PC-9 (cell line): ENCODE measurements around the gene SH3GL1. TPM values are rescaled to one million over a fixed set of nuclear protein-coding genes. Genes with fewer than 3 reads are reported as not detected.

Source experiments
- BruUV-seq: library from RNA; stranded (reverse); fragments of 400-500 nt; replicated peaks from 2 replicates; lab custom pipeline; 2021; lab: Mats Ljungman, UMichigan
- CTCF ChIA-PET: fragments of 300-600 bp; sonication (Branson Sonifier 250); formaldehyde crosslinking; loops from one replicate; lab custom pipeline; 2022; ENCODE audit warnings: antibody characterized with exemption; lab: Charles Lee
- POLR2A ChIA-PET: fragments of 300-600 bp; sonication (Branson Sonifier 250); formaldehyde crosslinking; loops from one replicate; lab custom pipeline; 2022; ENCODE audit warnings: antibody characterized with exemption; ENCODE audit not compliant: unreplicated experiment; lab: Charles Lee
- DNase-seq, 2 experiments: peaks; one replicate each; pipeline versions ENCODE4 v3.0.0 to v3.0.0-alpha.2; 2015 to 2022; ENCODE audit warnings: mixed read lengths in 1 of 2
- H2AFZ ChIP-seq: fragments of 200-600 bp; sonication (generic); 2 replicates; pipeline ENCODE4 v1.8.1; 2017; ENCODE audit warnings: antibody characterized with exemption
- H3F3A ChIP-seq: fragments of 200-600 bp; sonication (generic); 2 replicates; pipeline ENCODE4 v1.8.1; 2017; ENCODE audit warnings: antibody characterized with exemption, mild to moderate bottlenecking, low read depth; ENCODE audit not compliant: insufficient read depth
- H3K27ac ChIP-seq: fragments of 200-600 bp; sonication (generic); 2 replicates; pipeline ENCODE4 v1.6.1; 2016; ENCODE audit warnings: mixed run types
- H3K27me3 ChIP-seq: fragments of 200-600 bp; sonication (generic); 2 replicates; pipeline ENCODE4 v1.6.1; 2016; ENCODE audit warnings: low read depth, mixed run types; ENCODE audit not compliant: insufficient read depth
- H3K36me3 ChIP-seq: fragments of 200-600 bp; sonication (generic); 2 replicates; pipeline ENCODE4 v1.6.1; 2016; ENCODE audit warnings: low read depth, mixed run types
- H3K4me1 ChIP-seq: fragments of 200-600 bp; sonication (generic); replicated peaks from 2 replicates; pipeline ENCODE4 v1.6.1; 2016; ENCODE audit warnings: mixed run types; ENCODE audit not compliant: insufficient read depth
- H3K4me2 ChIP-seq: fragments of 200-600 bp; sonication (generic); 2 replicates; pipeline ENCODE4 v1.6.1; 2017; ENCODE audit warnings: mixed run types
- H3K4me3 ChIP-seq: fragments of 200-600 bp; sonication (generic); 2 replicates; pipeline ENCODE4 v1.6.1; 2016; ENCODE audit warnings: mixed run types
- H3K79me2 ChIP-seq: fragments of 200-600 bp; sonication (generic); 2 replicates; pipeline ENCODE4 v1.6.1; 2017; ENCODE audit warnings: low read depth, mixed run types
- H3K9me2 ChIP-seq: fragments of 200-600 bp; sonication (generic); 2 replicates; pipeline ENCODE4 v1.8.1; 2017; ENCODE audit warnings: mild to moderate bottlenecking; ENCODE audit not compliant: insufficient read depth
- H3K9me3 ChIP-seq: fragments of 200-600 bp; sonication (generic); 2 replicates; pipeline ENCODE4 v1.8.1; 2016; ENCODE audit warnings: low read depth; ENCODE audit not compliant: insufficient read depth
- H4K20me1 ChIP-seq: fragments of 200-600 bp; sonication (generic); 2 replicates; pipeline ENCODE4 v1.8.1; 2017; ENCODE audit not compliant: insufficient read depth
- CTCF ChIP-seq: fragments of 200-600 bp; sonication (generic); conservative IDR thresholded peaks from 2 replicates; pipeline ENCODE4 v1.6.1; 2017; ENCODE audit warnings: mixed run types, antibody characterized with exemption, mild to moderate bottlenecking, moderate library complexity
- EZH2 ChIP-seq: fragments of 200-600 bp; sonication (generic); IDR thresholded peaks from 2 replicates; pipeline ENCODE4 v1.8.0; 2017; ENCODE audit warnings: antibody characterized with exemption, low read depth
- intact Hi-C: fragments of 100-400 bp; cut with micrococcal nuclease; formaldehyde crosslinking; loops from one replicate; pipeline ENCODE4 v1.10.0; 2022; ENCODE audit not compliant: unreplicated experiment
- total RNA-seq: library from RNA; stranded (reverse); gene quantifications from 2 replicates; pipeline ENCODE4 v1.2.3, GENCODE V29; 2021

Gene SH3GL1
- total RNA-seq, 1 experiment from 2014 or later = 49.2 TPM

- no peak overlapping the region for H3K27ac ChIP-seq
- H2AFZ ChIP-seq = no peak overlapping the region
- peaks cover 14% of the 10 kb centered on the region for H3K79me2 ChIP-seq
- DNase-seq = no peak
- H3K36me3 ChIP-seq = no peaks in the 10 kb centered on the region
- POLR2A ChIA-PET = no interaction called here
- H3K4me2 ChIP-seq = no peak overlapping the region
- H3K27me3 ChIP-seq = no peaks in the 10 kb centered on the region
- no peaks in the 10 kb centered on the region for H4K20me1 ChIP-seq
- H3K9me2 ChIP-seq = no peaks in the 10 kb centered on the region
- intact Hi-C loops = loop anchor here (10.0 kb wide), 1 partner anchor 353 kb away; the partner anchor contains the start of gene DPP9
- TF ChIP-seq CTCF = no peak
- no peak for TF ChIP-seq EZH2
- no peak overlapping the region for H3K4me3 ChIP-seq
- no peaks in the 10 kb centered on the region for H3K9me3 ChIP-seq
- no TSS peak for BruUV-seq
- H3K4me1 ChIP-seq = peaks cover 33% of the 10 kb centered on the region
- CTCF ChIA-PET = no interaction called here
- H3F3A ChIP-seq = peaks cover 24% of the 10 kb centered on the region
Measured at GRCh38 chr19:4371247-4372164, 28.8 kb downstream of the SH3GL1 start.

- no peak overlapping the region for H3K4me3 ChIP-seq
- H3K79me2 ChIP-seq = peaks cover 12% of the 10 kb centered on the region
- H3K9me2 ChIP-seq = no peaks in the 10 kb centered on the region
- BruUV-seq = no TSS peak
- no peak overlapping the region for H3K4me2 ChIP-seq
- no peak overlapping the region for H2AFZ ChIP-seq
- no peak for DNase-seq
- H3K27ac ChIP-seq = no peak overlapping the region
- H3K4me1 ChIP-seq = peaks cover 23% of the 10 kb centered on the region
- ChIA-PET POLR2A (interaction anchor here (0.5 kb wide), 1 partner anchor 27 kb away, joined by 6 read pairs; the partner anchor contains the start of gene MPND), CTCF (no interaction called here)
- intact Hi-C loops = loop anchor here (10.0 kb wide), 1 partner anchor 354 kb away; the partner anchor contains the start of gene DPP9
- peaks cover 14% of the 10 kb centered on the region for H3F3A ChIP-seq
- TF ChIP-seq EZH2 = no peak
- no peak for TF ChIP-seq CTCF
- no peaks in the 10 kb centered on the region for H4K20me1 ChIP-seq
- H3K36me3 ChIP-seq = no peaks in the 10 kb centered on the region
- no peaks in the 10 kb centered on the region for H3K27me3 ChIP-seq
- no peaks in the 10 kb centered on the region for H3K9me3 ChIP-seq
Measured at GRCh38 chr19:4370418-4371041, 29.8 kb downstream of the SH3GL1 start.

- Histone ChIP-seq H3K9me2 (no peaks in the 10 kb centered on the region), H2AFZ (no peak overlapping the region), H3K4me3 (no peak overlapping the region), H3K79me2 (peaks cover 12% of the 10 kb centered on the region), H3K36me3 (no peaks in the 10 kb centered on the region), H3F3A (peaks cover 8% of the 10 kb centered on the region), H3K4me1 (peaks cover 17% of the 10 kb centered on the region), H4K20me1 (no peaks in the 10 kb centered on the region), H3K4me2 (no peak overlapping the region), H3K9me3 (no peaks in the 10 kb centered on the region), H3K27ac (no peak overlapping the region), H3K27me3 (no peaks in the 10 kb centered on the region)
- intact Hi-C loops = loop anchor here (1.0 to 10.0 kb wide), 2 partner anchors 30 to 355 kb away; partner anchors contain the start of genes DPP9 and SH3GL1
- ChIA-PET CTCF (interaction anchor here (0.6 kb wide), 1 partner anchor 17 kb away, joined by 8 read pairs; no protein-coding TSS in a partner anchor), POLR2A (interaction anchor here (0.5 kb wide), 1 partner anchor 26 kb away, joined by 6 read pairs; the partner anchor contains the start of gene MPND)
- DNase-seq = peak in 1 of 2 experiments; percentile 29
- no TSS peak for BruUV-seq
- TF ChIP-seq CTCF (no peak), EZH2 (no peak)
Measured at GRCh38 chr19:4369888-4370260, 30.5 kb downstream of the SH3GL1 start.
